IPS-18a (cell line): ENCODE measurements around the gene GRID1.
"Not testable (repeated sequence)": the region's sequence is repeated elsewhere in the genome, so short reads cannot be mapped to it uniquely, and the experiment has no call there.

Experiments
- H3K27ac ChIP-seq: one replicate; pipeline ENCODE4 v1.5.1; 2013; ENCODE audit warnings: low read length
- H3K27me3 ChIP-seq: one replicate; pipeline ENCODE4 v1.6.1; 2013; ENCODE audit warnings: mild to moderate bottlenecking, low read length; ENCODE audit not compliant: control insufficient read depth, insufficient read depth
- H3K36me3 ChIP-seq: one replicate; pipeline ENCODE4 v1.6.1; 2013; ENCODE audit warnings: low read depth, low read length; ENCODE audit not compliant: control insufficient read depth
- H3K4me1 ChIP-seq: one replicate; pipeline ENCODE4 v1.6.1; 2013; ENCODE audit warnings: low read depth, low read length; ENCODE audit not compliant: control insufficient read depth
- H3K4me3 ChIP-seq: one replicate; pipeline ENCODE4 v1.5.1; 2013; ENCODE audit warnings: low read length
- H3K9ac ChIP-seq: one replicate; pipeline ENCODE4 v1.6.1; 2013; ENCODE audit warnings: mild to moderate bottlenecking, low read length, moderate library complexity
- H3K9me3 ChIP-seq: one replicate; pipeline ENCODE4 v1.6.1; 2013; ENCODE audit warnings: low read depth, low read length; ENCODE audit not compliant: control insufficient read depth

GRID1 gene

DNA sequence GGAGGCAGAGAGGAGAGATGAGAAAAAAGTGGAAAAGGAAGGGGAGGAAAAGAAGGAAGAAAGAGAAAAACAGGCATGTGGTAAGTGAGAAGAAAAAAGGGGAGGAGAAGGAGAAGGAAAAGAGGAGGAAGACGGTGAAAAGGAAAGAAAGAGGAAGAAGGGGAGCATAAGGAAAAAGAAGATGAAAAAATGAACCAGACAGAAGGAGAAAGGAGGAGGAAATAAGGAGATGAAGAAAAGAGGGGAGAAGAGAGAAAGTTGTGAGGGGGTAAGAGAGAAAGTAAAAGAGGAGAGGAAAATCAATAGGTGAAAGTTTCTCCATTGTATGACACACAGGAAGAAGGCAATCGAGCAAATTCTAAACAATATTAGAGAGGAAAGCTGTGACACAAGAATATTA lies 663.8 kb downstream of the GRID1 start:
- no peaks in the 10 kb centered on the region for H3K36me3 ChIP-seq
- H3K9ac ChIP-seq, result no peak overlapping the region
- H3K27me3 ChIP-seq, result no peaks in the 10 kb centered on the region
- H3K27ac ChIP-seq, result no peak overlapping the region
- H3K4me1 ChIP-seq, result no peaks in the 10 kb centered on the region
- H3K9me3 ChIP-seq, result no peaks in the 10 kb centered on the region
- no peak overlapping the region for H3K4me3 ChIP-seq

- H3K27ac ChIP-seq, H3K4me1 ChIP-seq, H3K36me3 ChIP-seq, H3K9ac ChIP-seq, H3K9me3 ChIP-seq, H3K4me3 ChIP-seq, H3K27me3 ChIP-seq: not testable (repeated sequence)
Measured at GRCh38 chr10:85699066-85699465, 667.5 kb downstream of the GRID1 start.

- no peak overlapping the region for H3K27ac ChIP-seq
- no peaks in the 10 kb centered on the region for H3K36me3 ChIP-seq
- H3K4me3 ChIP-seq, result no peak overlapping the region
- H3K9me3 ChIP-seq, result no peaks in the 10 kb centered on the region
- H3K4me1 ChIP-seq, result no peaks in the 10 kb centered on the region
- no peaks in the 10 kb centered on the region for H3K27me3 ChIP-seq
- no peak overlapping the region for H3K9ac ChIP-seq
Measured at GRCh38 chr10:85696893-85697292, 669.7 kb downstream of the GRID1 start.

GRCh38 chr10:85682621-85683020 lies 684.0 kb downstream of the GRID1 start:
- Histone ChIP-seq H3K36me3 (no peaks in the 10 kb centered on the region), H3K27ac (no peak overlapping the region), H3K4me3 (no peak overlapping the region)

DNA sequence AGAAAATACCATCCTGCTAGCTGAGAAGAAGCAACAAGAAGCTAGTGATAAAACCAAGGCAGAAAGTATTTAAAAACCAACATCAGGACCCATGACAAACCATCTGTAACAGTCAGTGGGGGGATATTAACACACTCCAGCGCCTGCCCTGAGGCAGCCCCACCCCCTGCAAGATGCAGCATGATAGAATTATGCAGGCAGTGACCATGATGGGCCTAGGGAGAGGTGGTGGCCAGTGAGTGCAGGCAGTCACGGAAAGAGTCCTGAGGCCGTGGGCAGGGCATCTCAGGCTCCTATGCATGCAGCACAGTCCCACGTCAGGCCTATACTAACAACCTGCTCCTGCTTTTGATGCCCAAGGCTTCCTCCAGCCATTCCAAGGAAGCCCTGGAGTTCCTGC lies 686.9 kb downstream of the GRID1 start:
- Histone ChIP-seq H3K4me1 (no peaks in the 10 kb centered on the region), H3K36me3 (no peaks in the 10 kb centered on the region)

More at GRCh38 chr10:85682621-85683020, 684.0 kb downstream of the GRID1 start:
- no peaks in the 10 kb centered on the region for H3K4me1 ChIP-seq
- H3K27me3 ChIP-seq, result no peaks in the 10 kb centered on the region
- H3K9me3 ChIP-seq, result no peaks in the 10 kb centered on the region
- H3K9ac ChIP-seq, result no peak overlapping the region

GRCh38 chr10:85679061-85679460 lies 687.5 kb downstream of the GRID1 start:
- H3K4me1 ChIP-seq, result no peaks in the 10 kb centered on the region
- no peaks in the 10 kb centered on the region for H3K27me3 ChIP-seq
- H3K36me3 ChIP-seq, result no peaks in the 10 kb centered on the region
- no peak overlapping the region for H3K27ac ChIP-seq
- no peak overlapping the region for H3K9ac ChIP-seq
- no peak overlapping the region for H3K4me3 ChIP-seq
- no peaks in the 10 kb centered on the region for H3K9me3 ChIP-seq

More for the DNA sequence above, 686.9 kb downstream of the GRID1 start:
- H3K27ac ChIP-seq, result no peak overlapping the region
- no peaks in the 10 kb centered on the region for H3K27me3 ChIP-seq
- H3K9me3 ChIP-seq, result no peaks in the 10 kb centered on the region
- H3K9ac ChIP-seq, result no peak overlapping the region
- no peak overlapping the region for H3K4me3 ChIP-seq

GRCh38 chr10:85674851-85675250 lies 691.7 kb downstream of the GRID1 start:
- no peak overlapping the region for H3K27ac ChIP-seq
- no peaks in the 10 kb centered on the region for H3K36me3 ChIP-seq
- no peak overlapping the region for H3K9ac ChIP-seq
- no peak overlapping the region for H3K4me3 ChIP-seq
- no peaks in the 10 kb centered on the region for H3K27me3 ChIP-seq
- no peaks in the 10 kb centered on the region for H3K9me3 ChIP-seq
- H3K4me1 ChIP-seq, result no peaks in the 10 kb centered on the region

GRCh38 chr10:85673270-85673669 lies 693.3 kb downstream of the GRID1 start:
- H3K27ac ChIP-seq, result no peak overlapping the region
- H3K36me3 ChIP-seq, result no peaks in the 10 kb centered on the region
- H3K27me3 ChIP-seq, result no peaks in the 10 kb centered on the region
- H3K9ac ChIP-seq, result no peak overlapping the region
- H3K4me3 ChIP-seq, result no peak overlapping the region
- H3K9me3 ChIP-seq, result no peaks in the 10 kb centered on the region
- peaks cover 4% of the 10 kb centered on the region for H3K4me1 ChIP-seq

DNA sequence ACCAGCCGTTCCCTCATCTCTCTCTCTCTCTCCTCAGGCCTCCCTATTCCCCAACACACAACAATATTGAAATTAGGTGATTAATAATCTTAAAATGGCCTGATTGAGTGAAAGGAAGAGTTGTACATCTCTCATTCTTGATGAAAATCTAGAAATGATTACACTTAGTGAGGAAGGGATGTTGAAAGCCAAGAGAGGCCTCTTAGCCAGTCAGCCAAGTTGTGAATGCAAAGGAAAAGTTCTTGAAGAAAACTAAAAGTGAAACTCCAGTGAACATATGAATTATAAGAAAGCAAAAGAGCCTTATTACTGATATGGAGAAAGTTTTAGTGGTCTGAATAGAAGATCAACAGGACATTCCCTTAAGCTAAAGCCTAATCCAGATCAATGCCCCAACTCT lies 695.1 kb downstream of the GRID1 start:
- no peak overlapping the region for H3K4me3 ChIP-seq
- H3K9ac ChIP-seq, result no peak overlapping the region
- H3K9me3 ChIP-seq, result no peaks in the 10 kb centered on the region
- no peaks in the 10 kb centered on the region for H3K27me3 ChIP-seq
- no peak overlapping the region for H3K27ac ChIP-seq
- peaks cover 17% of the 10 kb centered on the region for H3K4me1 ChIP-seq
- no peaks in the 10 kb centered on the region for H3K36me3 ChIP-seq

GRCh38 chr10:85668522-85668921 lies 698.1 kb downstream of the GRID1 start:
- Histone ChIP-seq H3K36me3 (no peaks in the 10 kb centered on the region), H3K27ac (no peak overlapping the region), H3K9me3 (no peaks in the 10 kb centered on the region), H3K4me1 (peaks cover 17% of the 10 kb centered on the region), H3K4me3 (no peak overlapping the region), H3K9ac (no peak overlapping the region), H3K27me3 (no peaks in the 10 kb centered on the region)

- Histone ChIP-seq H3K4me3 (no peak overlapping the region), H3K27me3 (no peaks in the 10 kb centered on the region), H3K9ac (no peak overlapping the region), H3K27ac (no peak overlapping the region), H3K36me3 (no peaks in the 10 kb centered on the region), H3K9me3 (no peaks in the 10 kb centered on the region), H3K4me1 (peaks cover 17% of the 10 kb centered on the region)
Measured at GRCh38 chr10:85667638-85668233, 698.9 kb downstream of the GRID1 start.

DNA sequence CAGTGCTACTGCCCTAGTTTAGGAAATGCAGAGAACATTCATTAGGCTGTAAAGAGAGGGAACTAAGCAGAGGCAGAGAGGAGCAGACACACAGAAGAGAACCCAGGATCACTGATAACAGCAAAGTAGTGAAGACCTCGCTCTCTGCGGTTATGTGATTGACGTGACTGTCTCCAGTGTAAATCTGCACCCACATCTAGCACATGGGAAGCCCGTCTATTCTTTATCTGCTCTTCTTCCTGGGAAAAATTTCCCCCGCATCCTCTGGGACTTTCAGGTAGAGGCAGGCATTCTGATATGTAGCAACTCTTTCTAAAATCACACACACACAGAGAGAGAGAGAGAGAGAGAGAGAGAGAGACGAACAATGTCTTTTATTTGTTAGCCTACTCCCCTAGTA lies 699.6 kb downstream of the GRID1 start:
- H3K4me3 ChIP-seq, result no peak overlapping the region
- H3K9me3 ChIP-seq, result no peaks in the 10 kb centered on the region
- H3K4me1 ChIP-seq, result peaks cover 17% of the 10 kb centered on the region
- no peaks in the 10 kb centered on the region for H3K27me3 ChIP-seq
- no peak overlapping the region for H3K9ac ChIP-seq
- no peaks in the 10 kb centered on the region for H3K36me3 ChIP-seq
- no peak overlapping the region for H3K27ac ChIP-seq
